HG03108 (cell line): ENCODE results near the gene ARL1.
"Not testable (repeated sequence)": the region's sequence is repeated elsewhere in the genome, so short reads cannot be mapped to it uniquely, and the experiment has no call there.

Source experiments
- ATAC-seq: cut with Tn5 transposase; IDR thresholded peaks from one replicate; pipeline ENCODE4 v1.9.1; 2021; ENCODE audit warnings: moderate library complexity; ENCODE audit not compliant: unreplicated experiment

Gene ARL1

GRCh38 chr12:101407436-101408345 is at the start of gene ARL1:
TSS of gene ARL1 (minus strand) at chr12:101407772. CDS start at chr12:101407645, 127 bp downstream.
- ATAC-seq = peak; percentile 79

GRCh38 chr12:101455685-101456084 is 48.1 kb upstream of the ARL1 start:
- no peak for ATAC-seq

- no peak for ATAC-seq
These were observed 34.1 kb upstream of the ARL1 start for GRCh38 chr12:101441461-101442224.

GRCh38 chr12:101439236-101439635 is 31.7 kb upstream of the ARL1 start:
- no peak for ATAC-seq

GRCh38 chr12:101436136-101436535 is 28.6 kb upstream of the ARL1 start:
- no peak for ATAC-seq

- ATAC-seq = no peak
These were observed 22.9 kb upstream of the ARL1 start for GRCh38 chr12:101430456-101430855.

- ATAC-seq = no peak
These were observed 17.0 kb upstream of the ARL1 start for GRCh38 chr12:101424620-101425019.

GRCh38 chr12:101422066-101422465 is 14.5 kb upstream of the ARL1 start:
- not testable (repeated sequence) for ATAC-seq

GRCh38 chr12:101415228-101415627 is 7.7 kb upstream of the ARL1 start:
- ATAC-seq = no peak

- no peak for ATAC-seq
These were observed 7.1 kb upstream of the ARL1 start for GRCh38 chr12:101414533-101415119.

- not testable (repeated sequence) for ATAC-seq
These were observed 2.6 kb upstream of the ARL1 start for GRCh38 chr12:101410169-101410568.

- peak; percentile 11 for ATAC-seq
These were observed 530 bp downstream of the ARL1 start for GRCh38 chr12:101407049-101407435.

GRCh38 chr12:101391181-101391580 is 16.4 kb downstream of the ARL1 start:
- not testable (repeated sequence) for ATAC-seq

- no peak for ATAC-seq
These were observed 28.4 kb downstream of the ARL1 start for GRCh38 chr12:101379149-101379548.

GRCh38 chr12:101375573-101375972 is 32.0 kb downstream of the ARL1 start:
- ATAC-seq = no peak

GRCh38 chr12:101372431-101372830 is 35.1 kb downstream of the ARL1 start:
- no peak for ATAC-seq

GRCh38 chr12:101368016-101368415 is 39.6 kb downstream of the ARL1 start:
- no peak for ATAC-seq

GRCh38 chr12:101361455-101361854 is 46.1 kb downstream of the ARL1 start:
- ATAC-seq = no peak

GRCh38 chr12:101356794-101357193 is 50.8 kb downstream of the ARL1 start:
- no peak for ATAC-seq

- ATAC-seq = no peak
These were observed 55.9 kb downstream of the ARL1 start for GRCh38 chr12:101351682-101352081.

GRCh38 chr12:101343893-101344292 is 63.7 kb downstream of the ARL1 start:
- ATAC-seq = no peak
